SH-SY5Y (cell line): ENCODE measurements around the gene TTC39A.

Experiments used
- GATA2 ChIP-seq: IDR thresholded peaks from 2 replicates; pipeline ENCODE4 v1.6.1; 2011; ENCODE audit warnings: mild to moderate bottlenecking, low read depth, low read length
- GATA3 ChIP-seq: IDR thresholded peaks from 2 replicates; pipeline ENCODE4 v1.6.1; 2011; ENCODE audit warnings: low read depth, mild to moderate bottlenecking, low read length, moderate library complexity

- TF ChIP-seq GATA2: no peak
- no peak for TF ChIP-seq GATA3
Observed at GRCh38 chr1:51308636-51309035, 21.7 kb downstream of the TTC39A start.
